Esophagus squamous epithelium (tissue), 4 donors: ENCODE results near the gene PSMC1.

Experiments used
- CTCF ChIP-seq, 6 experiments: fragments of 450-650 bp in 4 of 6; fragments of 200-600 bp in 2 of 6; sonication (generic) in 2 of 6; IDR thresholded peaks; one replicate each; pipeline ENCODE4 v1.5.1; 2016 to 2019; ENCODE audit warnings: antibody characterized with exemption in 6 of 6, mild to moderate bottlenecking in 4 of 6, moderate library complexity in 4 of 6
- POLR2A ChIP-seq, 4 donors: fragments of 450-650 bp; IDR thresholded peaks; one replicate each; pipeline ENCODE4 v1.6.1; 2017; ENCODE audit warnings: antibody characterized with exemption in 4 of 4, mild to moderate bottlenecking in 4 of 4, moderate library complexity in 3 of 4

DNA sequence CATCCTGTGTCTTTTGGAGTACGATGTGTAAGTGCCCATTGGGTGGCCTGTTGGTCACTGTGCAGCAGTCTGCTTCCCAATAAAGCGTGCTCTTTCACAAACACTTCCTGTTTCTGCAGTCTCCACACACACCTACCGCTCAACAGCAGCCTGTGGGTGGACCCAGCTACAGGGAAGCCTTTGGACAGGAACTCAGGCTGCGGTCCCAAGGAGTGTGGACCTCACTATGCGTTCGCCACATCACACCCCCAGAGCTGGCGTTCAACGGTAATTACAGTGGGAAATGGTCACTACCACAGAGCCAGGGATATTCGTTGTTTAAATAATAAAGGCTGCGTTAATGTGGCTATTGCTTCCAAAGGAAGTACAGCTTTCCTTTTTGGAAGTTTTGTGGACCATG lies 16.2 kb downstream of the PSMC1 start:
- no peak for TF ChIP-seq POLR2A (IDR thresholded peaks at IDR 0.05)
- no peak for TF ChIP-seq CTCF (IDR thresholded peaks at IDR 0.05)
